Esophagus (tissue), 2 donors: ENCODE results near the gene RGS3. TPM values are rescaled to one million over a fixed set of nuclear protein-coding genes. Genes with fewer than 3 reads are reported as not detected.

Source experiments
- H3K27ac ChIP-seq, 2 donors: one replicate each; pipeline ENCODE4 v1.5.1; 2013; ENCODE audit warnings: low read depth in 2 of 2, mild to moderate bottlenecking in 2 of 2, inconsistent platforms in 1 of 2, low read length in 1 of 2, moderate library complexity in 1 of 2
- H3K27me3 ChIP-seq, 2 donors: one replicate each; pipeline ENCODE4 v1.6.1; 2013; ENCODE audit warnings: low read length in 2 of 2, control low read depth in 1 of 2, mild to moderate bottlenecking in 1 of 2; ENCODE audit not compliant: insufficient read depth in 2 of 2, control insufficient read depth in 1 of 2
- H3K36me3 ChIP-seq, 2 donors: one replicate each; pipeline ENCODE4 v1.6.1; 2013; ENCODE audit warnings: low read length in 1 of 2; ENCODE audit not compliant: control insufficient read depth in 2 of 2, insufficient read depth in 2 of 2
- H3K4me1 ChIP-seq, 2 donors: one replicate each; pipeline ENCODE4 v1.6.1; 2013; ENCODE audit warnings: low read length in 1 of 2; ENCODE audit not compliant: control insufficient read depth in 2 of 2, insufficient read depth in 2 of 2
- H3K4me3 ChIP-seq, 2 donors: one replicate each; pipeline ENCODE4 v1.5.1; 2013; ENCODE audit warnings: low read length in 2 of 2, mild to moderate bottlenecking in 2 of 2, low read depth in 1 of 2, moderate library complexity in 1 of 2
- H3K9me3 ChIP-seq, 2 donors: one replicate each; pipeline ENCODE4 v1.6.1; 2013; ENCODE audit warnings: mild to moderate bottlenecking in 2 of 2, low read depth in 1 of 2, low read length in 1 of 2, moderate library complexity in 1 of 2; ENCODE audit not compliant: control insufficient read depth in 2 of 2, insufficient read depth in 1 of 2
- WGBS, 2 donors: extraction: QIAGEN DNeasy Blood & Tissue Kit; methylation state at CpG; one replicate each; pipeline ENCODE4 v1.1.7; 2013; 5-methylcytosine and 5-hydroxymethylcytosine counted together
- polyA plus RNA-seq, 2 donors: library from polyadenylated mRNA; stranded (reverse); fragments of 200-250 nt; gene quantifications; one replicate each; pipeline ENCODE4 v1.2.3, GENCODE V29; 2013
- donor health status: healthy with polysubstance abuse.
- donor health status: Bipolar disorder and iron deficiency.

RGS3 gene
- polyA plus RNA-seq, 2 donors = 9.1 to 10.2 TPM

- H3K36me3 ChIP-seq = no peaks in the 10 kb centered on the region
- 66 to 74% methylated on average over 10 of the region's 10 CpGs for WGBS, 2 donors
- no peaks in the 10 kb centered on the region for H3K27me3 ChIP-seq
- H3K4me3 ChIP-seq = no peak overlapping the region
- no peak overlapping the region for H3K27ac ChIP-seq
- H3K4me1 ChIP-seq = peaks cover 3 to 4% of the 10 kb centered on the region in 2 donors
- H3K9me3 ChIP-seq = no peaks in the 10 kb centered on the region
These were observed 167.7 kb downstream of the RGS3 start for GRCh38 chr9:113631137-113631765.

GRCh38 chr9:113631871-113632665 is 168.5 kb downstream of the RGS3 start:
- Histone ChIP-seq H3K9me3 (no peaks in the 10 kb centered on the region), H3K27me3 (no peaks in the 10 kb centered on the region), H3K4me1 (peaks cover 3% of the 10 kb centered on the region in 2 donors), H3K27ac (no peak overlapping the region), H3K36me3 (no peaks in the 10 kb centered on the region), H3K4me3 (no peak overlapping the region)
- WGBS, 2 donors = 72 to 74% methylated on average over 8 of the region's 8 CpGs

DNA sequence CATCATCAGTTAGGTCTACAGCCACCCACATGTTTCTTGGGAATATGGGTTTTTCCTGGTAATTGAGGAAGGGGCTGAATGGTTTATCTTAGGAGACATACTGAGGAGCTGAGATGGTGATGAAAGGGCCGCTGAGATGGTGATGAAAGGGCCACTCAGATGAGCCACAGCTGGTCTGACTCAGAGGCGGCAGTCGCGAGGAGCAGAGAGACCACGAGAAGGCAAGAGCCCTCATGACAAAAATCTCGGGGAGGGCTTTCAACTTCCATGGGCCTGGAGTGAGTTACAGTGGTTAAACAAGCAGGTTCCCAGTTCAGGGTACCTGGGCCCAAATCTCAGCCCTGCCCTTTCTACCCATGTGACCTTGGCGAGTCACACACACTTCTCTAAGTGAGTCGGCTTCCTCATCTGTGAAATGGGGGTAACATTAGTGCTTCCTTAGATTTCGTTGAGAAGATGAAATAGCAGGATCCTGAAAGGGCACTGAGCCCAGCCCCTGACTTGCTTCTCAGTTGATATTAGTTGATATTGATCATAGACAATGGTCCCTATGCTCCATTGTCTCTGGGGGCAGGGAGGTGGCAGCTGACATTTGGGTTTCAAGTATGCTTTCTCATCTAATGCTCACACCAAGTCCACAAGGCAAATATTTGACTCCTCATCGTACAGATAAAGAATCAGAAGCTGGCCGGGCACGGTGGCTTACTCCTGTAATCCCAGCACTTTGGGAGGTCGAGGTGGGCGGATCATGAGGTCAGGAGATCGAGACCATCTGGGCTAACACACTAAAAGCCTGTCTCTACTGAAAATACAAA is 169.5 kb downstream of the RGS3 start:
- Histone ChIP-seq H3K4me3 (no peak overlapping the region), H3K9me3 (no peaks in the 10 kb centered on the region), H3K27me3 (no peaks in the 10 kb centered on the region), H3K27ac (no peak overlapping the region), H3K4me1 (peaks cover 2 to 3% of the 10 kb centered on the region in 2 donors), H3K36me3 (no peaks in the 10 kb centered on the region)
- WGBS, 2 donors = 77 to 79% methylated on average over 15 of the region's 15 CpGs

GRCh38 chr9:113633782-113634595 is 170.5 kb downstream of the RGS3 start:
- Histone ChIP-seq H3K27ac (no peak overlapping the region), H3K27me3 (no peaks in the 10 kb centered on the region), H3K36me3 (no peaks in the 10 kb centered on the region), H3K4me3 (no peak overlapping the region), H3K9me3 (no peaks in the 10 kb centered on the region), H3K4me1 (peaks cover 0 to 2% of the 10 kb centered on the region in 2 donors)
- 86 to 87% methylated on average over 11 of the region's 11 CpGs for WGBS, 2 donors

- no peaks in the 10 kb centered on the region for H3K36me3 ChIP-seq
- no peak overlapping the region for H3K27ac ChIP-seq
- no peaks in the 10 kb centered on the region for H3K9me3 ChIP-seq
- H3K27me3 ChIP-seq = no peaks in the 10 kb centered on the region
- no peak overlapping the region for H3K4me3 ChIP-seq
- H3K4me1 ChIP-seq = peaks cover 0 to 2% of the 10 kb centered on the region in 2 donors
- whole genome bisulfite sequencing, 2 donors = 61 to 63% methylated on average over 10 of the region's 10 CpGs
These were observed 171.3 kb downstream of the RGS3 start for GRCh38 chr9:113634596-113635515.

DNA sequence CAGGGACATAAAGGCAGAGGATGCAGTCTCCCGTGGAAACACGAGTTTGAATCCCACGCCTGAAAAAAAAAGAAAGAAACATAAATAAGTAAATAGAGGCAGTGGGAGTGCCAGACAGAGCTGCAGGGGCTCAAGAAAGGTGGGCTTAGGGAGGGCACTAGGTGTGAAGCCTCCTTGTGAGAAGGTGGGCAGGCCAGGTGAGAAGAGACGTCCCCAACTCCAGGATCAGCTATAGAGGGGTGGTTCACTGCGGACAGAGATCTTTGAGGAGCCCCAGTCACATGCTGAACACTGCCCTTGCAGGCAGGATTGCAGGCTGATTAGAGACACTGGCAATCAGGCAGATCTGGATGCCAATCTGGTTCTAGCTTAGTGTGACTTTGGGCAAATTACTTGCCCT is 172.1 kb downstream of the RGS3 start:
- Histone ChIP-seq H3K36me3 (no peaks in the 10 kb centered on the region), H3K4me3 (no peak overlapping the region), H3K4me1 (peaks cover 0 to 2% of the 10 kb centered on the region in 2 donors), H3K27ac (no peak overlapping the region), H3K9me3 (no peaks in the 10 kb centered on the region), H3K27me3 (no peaks in the 10 kb centered on the region)
- 84 to 86% methylated on average over 5 of the region's 5 CpGs for WGBS, 2 donors

DNA sequence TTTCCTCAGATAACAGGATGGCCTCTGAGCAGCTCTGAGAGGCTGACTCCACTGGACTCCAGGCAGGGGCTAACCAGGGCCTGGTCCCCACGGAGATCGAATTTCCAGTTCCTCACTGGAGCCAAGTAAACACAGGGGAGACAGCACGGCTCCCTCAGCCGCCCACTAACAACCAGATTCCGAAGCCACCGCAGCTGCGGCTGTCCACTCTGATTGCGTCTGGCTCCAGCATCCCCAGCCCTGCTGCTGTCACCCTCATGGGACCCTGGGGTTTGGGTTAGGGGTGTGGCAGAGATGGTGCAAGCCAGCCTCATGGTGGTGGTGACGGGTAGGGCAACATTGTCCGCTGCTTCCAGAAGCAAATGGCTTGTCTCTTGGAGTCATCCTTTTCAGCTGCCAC is 172.6 kb downstream of the RGS3 start:
- Histone ChIP-seq H3K4me1 (peaks cover 0 to 2% of the 10 kb centered on the region in 2 donors), H3K4me3 (no peak overlapping the region), H3K27ac (no peak overlapping the region), H3K27me3 (no peaks in the 10 kb centered on the region), H3K36me3 (no peaks in the 10 kb centered on the region), H3K9me3 (no peaks in the 10 kb centered on the region)
- 77 to 79% methylated on average over 10 of the region's 10 CpGs for WGBS, 2 donors

DNA sequence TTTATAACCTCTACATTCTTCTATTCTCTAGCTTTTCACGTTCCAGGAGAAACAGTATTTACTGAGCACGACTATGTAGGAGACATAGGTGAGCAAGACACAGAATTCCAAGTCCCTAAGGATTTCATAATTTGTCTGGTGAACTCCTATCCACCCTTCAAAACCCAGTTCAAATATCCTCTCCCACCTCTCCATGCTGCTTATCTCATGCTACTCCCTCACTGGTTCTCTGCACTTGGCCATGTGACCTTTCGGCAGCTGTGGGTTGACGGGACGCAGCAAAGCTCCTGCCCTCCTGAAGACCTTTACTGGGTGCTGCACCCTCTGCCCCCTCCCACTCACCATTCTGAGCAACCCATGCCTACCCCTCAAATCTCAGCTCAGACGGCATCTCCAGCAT is 173.2 kb downstream of the RGS3 start:
- H3K36me3 ChIP-seq = no peaks in the 10 kb centered on the region
- no peak overlapping the region for H3K4me3 ChIP-seq
- WGBS, 2 donors = 91 to 96% methylated on average over 6 of the region's 6 CpGs
- H3K9me3 ChIP-seq = no peaks in the 10 kb centered on the region
- H3K4me1 ChIP-seq = peaks cover 0 to 2% of the 10 kb centered on the region in 2 donors
- H3K27me3 ChIP-seq = no peaks in the 10 kb centered on the region
- H3K27ac ChIP-seq = no peak overlapping the region
